Omental fat pad (tissue), 4 donors: ENCODE measurements around the gene MSANTD2. TPM values are rescaled to one million over a fixed set of nuclear protein-coding genes. Genes with fewer than 3 reads are reported as not detected.

Experiments
- ATAC-seq: fragments of 150-250 bp; one replicate; pipeline ENCODE4 v1.9.1; 2016; ENCODE audit warnings: mild to moderate bottlenecking, moderate library complexity; ENCODE audit not compliant: low FRiP score
- DNase-seq: peaks from one replicate; pipeline ENCODE4 v3.0.0-alpha.2; 2019; ENCODE audit warnings: low spot score
- total RNA-seq, 4 donors: library from RNA; depleted of rRNA; stranded (reverse); fragments of >200 nt; gene quantifications; one replicate each; pipeline ENCODE4 v1.1.0, GENCODE V29; 2016
- TF ChIP-seq, protein P1 (sequence below), 3 donors: fragments of 450-650 bp; IDR thresholded peaks; one replicate each; pipeline ENCODE4 v1.5.1; 2016 to 2017; ENCODE audit warnings: antibody characterized with exemption in 3 of 3, mild to moderate bottlenecking in 3 of 3, moderate library complexity in 2 of 3

The MSANTD2 gene
- total RNA-seq, 4 donors from 2014 or later: 12.9 to 27.1 (median 16.2) TPM

GRCh38 chr11:124743050-124743449 is 57.2 kb downstream of the MSANTD2 start:
- TF ChIP-seq, protein P1, sequence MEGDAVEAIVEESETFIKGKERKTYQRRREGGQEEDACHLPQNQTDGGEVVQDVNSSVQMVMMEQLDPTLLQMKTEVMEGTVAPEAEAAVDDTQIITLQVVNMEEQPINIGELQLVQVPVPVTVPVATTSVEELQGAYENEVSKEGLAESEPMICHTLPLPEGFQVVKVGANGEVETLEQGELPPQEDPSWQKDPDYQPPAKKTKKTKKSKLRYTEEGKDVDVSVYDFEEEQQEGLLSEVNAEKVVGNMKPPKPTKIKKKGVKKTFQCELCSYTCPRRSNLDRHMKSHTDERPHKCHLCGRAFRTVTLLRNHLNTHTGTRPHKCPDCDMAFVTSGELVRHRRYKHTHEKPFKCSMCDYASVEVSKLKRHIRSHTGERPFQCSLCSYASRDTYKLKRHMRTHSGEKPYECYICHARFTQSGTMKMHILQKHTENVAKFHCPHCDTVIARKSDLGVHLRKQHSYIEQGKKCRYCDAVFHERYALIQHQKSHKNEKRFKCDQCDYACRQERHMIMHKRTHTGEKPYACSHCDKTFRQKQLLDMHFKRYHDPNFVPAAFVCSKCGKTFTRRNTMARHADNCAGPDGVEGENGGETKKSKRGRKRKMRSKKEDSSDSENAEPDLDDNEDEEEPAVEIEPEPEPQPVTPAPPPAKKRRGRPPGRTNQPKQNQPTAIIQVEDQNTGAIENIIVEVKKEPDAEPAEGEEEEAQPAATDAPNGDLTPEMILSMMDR (IDR thresholded peaks at IDR 0.05): no peak
- DNase-seq (no peak), ATAC-seq (no peak)

DNA sequence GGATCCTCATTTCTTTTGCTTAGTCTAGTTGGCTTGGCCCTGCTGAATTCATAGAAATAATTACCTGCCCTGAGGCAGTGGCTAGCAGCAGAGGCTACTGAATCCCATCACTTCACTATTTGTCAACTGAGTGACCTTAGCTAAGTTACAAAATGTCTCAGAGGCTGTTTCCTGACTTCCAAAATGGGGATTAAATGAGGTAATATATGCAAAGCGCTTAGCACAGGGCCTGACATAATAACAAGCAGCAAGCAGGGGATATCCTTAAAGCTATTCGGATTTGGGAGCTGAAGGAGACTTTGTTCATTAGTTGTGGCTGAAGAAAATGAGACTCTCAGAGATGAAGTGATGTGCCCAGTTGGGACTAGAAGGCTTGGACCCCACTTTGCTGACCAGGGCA is 57.7 kb downstream of the MSANTD2 start:
- no peak for DNase-seq
- no peak for ATAC-seq
- TF ChIP-seq, protein P1 (IDR thresholded peaks at IDR 0.05): no peak

- DNase-seq (no peak), ATAC-seq (peak; percentile 20)
- TF ChIP-seq, protein P1 (IDR thresholded peaks at IDR 0.05): peak in 1 of 3 donors; percentile 4
These were observed 59.8 kb downstream of the MSANTD2 start for GRCh38 chr11:124740277-124740882.

- TF ChIP-seq, protein P1 (IDR thresholded peaks at IDR 0.05): no peak
- ATAC-seq (peak; percentile 98), DNase-seq (peak; percentile 87)
These were observed 60.5 kb downstream of the MSANTD2 start, which contains the start of gene NRGN for GRCh38 chr11:124739479-124740276. TSS of gene NRGN (plus strand) at chr11:124739942. CDS start at chr11:124740085, 143 bp downstream.

DNA sequence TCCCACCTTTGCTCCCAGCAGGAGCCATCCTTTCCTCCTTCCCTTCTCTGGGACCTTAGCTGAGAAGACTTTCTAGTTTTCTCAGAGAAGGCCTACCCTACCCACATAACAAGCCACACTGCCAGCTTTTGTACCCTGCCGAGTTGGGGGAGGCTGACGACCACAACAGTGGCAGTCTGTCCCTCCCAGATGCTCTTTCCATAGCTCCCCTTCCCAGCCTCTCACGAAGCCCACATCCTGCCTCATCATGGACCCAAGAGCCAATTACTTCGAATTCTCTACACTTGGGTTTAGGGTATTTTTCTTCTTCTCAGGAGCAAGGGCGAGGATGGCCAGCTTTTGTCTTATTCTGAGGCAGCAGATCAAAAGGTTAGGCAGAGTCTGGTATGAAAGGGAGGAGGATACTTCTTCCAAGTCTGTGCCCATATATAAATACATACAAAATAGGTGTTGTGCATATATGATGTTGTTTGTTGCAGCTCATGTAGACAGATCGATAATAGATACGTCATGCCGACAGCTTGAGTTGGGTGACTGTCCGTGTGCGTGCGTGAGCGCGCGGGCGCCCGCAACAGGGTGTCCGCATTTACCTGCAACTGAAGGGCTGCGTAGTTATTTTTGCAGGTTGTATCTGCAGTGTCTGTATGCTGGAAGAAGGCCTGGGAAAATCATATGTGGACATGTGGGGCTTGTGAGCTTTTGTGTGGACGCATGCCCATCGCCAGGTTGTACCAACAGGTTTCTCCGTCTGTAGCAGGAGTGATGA is 61.3 kb downstream of the MSANTD2 start:
- TF ChIP-seq, protein P1 (IDR thresholded peaks at IDR 0.05): no peak
- ATAC-seq: no peak
- DNase-seq: no peak

- TF ChIP-seq, protein P1 (IDR thresholded peaks at IDR 0.05): no peak
- DNase-seq (no peak), ATAC-seq (no peak)
These were observed 62.4 kb downstream of the MSANTD2 start for GRCh38 chr11:124737638-124738305.
